Endothelial cell of umbilical vein (primary cell): ENCODE results near the gene SELENOV. TPM values are rescaled to one million over a fixed set of nuclear protein-coding genes. Genes with fewer than 3 reads are reported as not detected.

Experiments used
- BruUV-seq: library from RNA; stranded (reverse); fragments of 400-500 nt; replicated peaks from 2 replicates; lab custom pipeline; 2021; lab: Mats Ljungman, UMichigan
- CTCF ChIA-PET: fragments of 300-600, 350-600 bp; sonication (Branson Sonifier 250); formaldehyde crosslinking; loops from one replicate; lab custom pipeline; 2021; ENCODE audit warnings: antibody characterized with exemption, inconsistent platforms; lab: Charles Lee
- POLR2A ChIA-PET: fragments of 300-600, 350-600 bp; sonication (Branson Sonifier 250); formaldehyde crosslinking; loops from one replicate; lab custom pipeline; 2021; ENCODE audit warnings: antibody characterized with exemption, inconsistent platforms; lab: Charles Lee
- DNase-seq: peaks from one replicate; pipeline ENCODE4 v3.0.0-alpha.2; 2011; ENCODE audit warnings: low read depth, low spot score
- FAIRE-seq: peaks from 2 replicates; lab custom pipeline; 2011; peaks lifted over from hg19 to GRCh38; lab: Jason Lieb, UNC
- H2AFZ ChIP-seq: 2 replicates; pipeline ENCODE4 v1.6.0; 2012; ENCODE audit warnings: low read depth, low read length, control low read depth, inconsistent platforms
- H3K27ac ChIP-seq: 2 replicates; pipeline ENCODE4 v1.5.1; 2011; ENCODE audit warnings: low read depth, mild to moderate bottlenecking, control low read depth, low read length, moderate library complexity; ENCODE audit not compliant: insufficient read depth
- H3K27me3 ChIP-seq, 2 experiments: 2 replicates each; pipeline versions ENCODE4 v1.6.0 to v1.6.1; 2011; ENCODE audit warnings: low read length in 2 of 2, mixed read lengths in 1 of 2; ENCODE audit not compliant: control insufficient read depth in 2 of 2, insufficient read depth in 2 of 2
- H3K36me3 ChIP-seq, 2 experiments: 2 replicates in 1 of 2; 3 replicates in 1 of 2; pipeline ENCODE4 v1.5.1; 2011; ENCODE audit warnings: low read length in 2 of 2, mild to moderate bottlenecking in 1 of 2, moderate library complexity in 1 of 2; ENCODE audit not compliant: control insufficient read depth in 2 of 2, insufficient read depth in 2 of 2; ENCODE audit errors: extremely low read depth in 1 of 2
- H3K4me1 ChIP-seq: 3 replicates; pipeline ENCODE4 v1.5.1; 2011; ENCODE audit warnings: mild to moderate bottlenecking, low read length; ENCODE audit not compliant: control insufficient read depth, insufficient read depth; ENCODE audit errors: extremely low read depth
- H3K4me2 ChIP-seq: 2 replicates; pipeline ENCODE4 v1.6.1; 2011; ENCODE audit warnings: low read length, control low read depth, mixed read lengths; ENCODE audit not compliant: insufficient read depth
- H3K4me3 ChIP-seq, 3 experiments: fragments of 200-600 bp in 1 of 3; sonication (generic), shearing (Covaris generic) in 1 of 3; replicated peaks in 1 of 3; 2 replicates each; pipeline ENCODE4 v1.5.1; 2011 to 2016; ENCODE audit warnings: control low read depth in 3 of 3, low read length in 3 of 3, mild to moderate bottlenecking in 2 of 3, inconsistent platforms in 1 of 3, low read depth in 1 of 3, moderate library complexity in 1 of 3; ENCODE audit not compliant: insufficient read depth in 1 of 3
- H3K79me2 ChIP-seq: 2 replicates; pipeline ENCODE4 v1.6.0; 2012; ENCODE audit warnings: low read length, inconsistent platforms; ENCODE audit not compliant: control insufficient read depth, insufficient read depth
- H3K9ac ChIP-seq: replicated peaks from 2 replicates; pipeline ENCODE3; 2011; ENCODE audit warnings: low read length, control low read depth; ENCODE audit not compliant: insufficient read depth; ENCODE audit errors: extremely low read depth
- H3K9me1 ChIP-seq: replicated peaks from 3 replicates; pipeline ENCODE4 v1.6.0; 2011; ENCODE audit warnings: mild to moderate bottlenecking, low read length; ENCODE audit not compliant: control insufficient read depth, insufficient read depth; ENCODE audit errors: extremely low read depth
- H3K9me3 ChIP-seq: replicated peaks from 2 replicates; pipeline ENCODE4 v1.5.1; 2012; ENCODE audit warnings: low read length, inconsistent platforms; ENCODE audit not compliant: control insufficient read depth, insufficient read depth
- H4K20me1 ChIP-seq: replicated peaks from 2 replicates; pipeline ENCODE3; 2011; ENCODE audit warnings: mild to moderate bottlenecking, low read length; ENCODE audit not compliant: control insufficient read depth, insufficient read depth; ENCODE audit errors: extremely low read depth
- EZH2 ChIP-seq: IDR thresholded peaks from 2 replicates; pipeline ENCODE4 v1.6.1; 2012; ENCODE audit warnings: borderline replicate concordance, low read depth, mild to moderate bottlenecking, moderate library complexity, low read length, inconsistent platforms; ENCODE audit not compliant: severe bottlenecking
- FOS ChIP-seq: IDR thresholded peaks from 2 replicates; pipeline ENCODE4 v1.6.1; 2011; ENCODE audit warnings: mild to moderate bottlenecking, low read length, moderate library complexity, borderline replicate concordance; ENCODE audit not compliant: insufficient read depth
- GATA2 ChIP-seq: IDR thresholded peaks from 2 replicates; pipeline ENCODE4 v1.7.0; 2011; ENCODE audit warnings: low read depth, mild to moderate bottlenecking, moderate library complexity, mixed read lengths, low read length; ENCODE audit not compliant: insufficient read length, insufficient read depth
- JUN ChIP-seq: IDR thresholded peaks from 2 replicates; pipeline ENCODE4 v1.6.1; 2011; ENCODE audit warnings: borderline replicate concordance, low read depth; ENCODE audit not compliant: insufficient read length, insufficient read depth
- MYC ChIP-seq: IDR thresholded peaks from one replicate; pipeline ENCODE4 v1.6.1; 2011; ENCODE audit warnings: mild to moderate bottlenecking, low read depth, low read length
- POLR2A ChIP-seq: IDR thresholded peaks from 2 replicates; pipeline ENCODE4 v1.6.1; 2012; ENCODE audit warnings: low read depth, mild to moderate bottlenecking, control low read depth, low read length
- POLR2AphosphoS5 ChIP-seq: IDR thresholded peaks from 2 replicates; pipeline ENCODE4 v1.6.1; 2012; ENCODE audit warnings: low read depth, mild to moderate bottlenecking, control low read depth, low read length, moderate library complexity; ENCODE audit not compliant: insufficient read depth
- dilution Hi-C: fragments of 300-500 bp; cut with MboI; formaldehyde crosslinking; loops from one replicate; pipeline ENCODE4 v1.15.0; 2019; ENCODE audit warnings: low sequenced_read_pairs; ENCODE audit not compliant: extremely low pct_ligation_motif_present
- intact Hi-C: fragments of 100-400 bp; cut with micrococcal nuclease; formaldehyde crosslinking; loops from one replicate; pipeline ENCODE4 v1.10.0; 2022
- polyA plus RNA-seq, 4 experiments: library from polyadenylated mRNA; depleted of rRNA in 3 of 4; stranded (reverse) in 3 of 4; unstranded in 1 of 4; fragments of >200 nt; gene quantifications; 2 replicates each; pipeline versions ENCODE4 v1.2.1 to v1.2.3, GENCODE V29; 2011 to 2012; ENCODE audit warnings: missing spikeins in 1 of 4
- total RNA-seq: library from RNA; stranded (reverse); gene quantifications from 2 replicates; pipeline ENCODE4 v1.2.3, GENCODE V29; 2021
- TF ChIP-seq, protein P1 (sequence below): IDR thresholded peaks from 2 replicates; pipeline ENCODE4 v1.6.1; 2011; ENCODE audit not compliant: insufficient read depth, insufficient read length
- TF ChIP-seq, protein P2 (sequence below), 2 donors: IDR thresholded peaks; 1 replicate in 1 of 2; 2 replicates in 1 of 2; pipeline ENCODE4 v1.5.1; 2011; ENCODE audit warnings: low read length in 2 of 2, mild to moderate bottlenecking in 2 of 2, moderate library complexity in 2 of 2, control low read depth in 1 of 2, inconsistent platforms in 1 of 2, low read depth in 1 of 2; ENCODE audit not compliant: insufficient read depth in 1 of 2; ENCODE audit errors: extremely low read depth in 1 of 2

The SELENOV gene
- total and polyA plus RNA-seq, 2 donors (not counting 3 experiments of a cell fraction or from before 2014, with no cell fraction given), result not detected

DNA sequence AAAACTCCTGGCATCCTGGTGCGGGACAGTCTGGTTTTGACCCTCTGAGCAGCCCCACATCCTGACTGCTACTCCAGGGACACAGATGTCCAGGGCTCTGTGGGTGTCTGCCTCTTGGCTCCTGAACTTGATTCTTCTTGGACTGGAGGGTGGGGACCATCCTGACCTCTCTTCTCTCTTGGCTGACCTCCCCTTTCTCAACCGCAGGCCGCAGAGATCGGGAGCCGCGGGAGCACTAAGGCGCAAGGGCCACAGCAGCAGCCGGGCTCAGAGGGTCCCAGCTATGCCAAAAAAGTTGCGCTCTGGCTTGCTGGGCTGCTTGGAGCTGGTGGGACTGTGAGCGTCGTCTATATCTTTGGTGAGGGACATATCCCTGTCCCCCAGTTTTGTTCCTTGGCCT lies 33.3 kb upstream of the SELENOV start:
- H3K4me2 ChIP-seq, result peak overlapping the region; percentile 79
- peaks cover 19% of the 10 kb centered on the region for H3K79me2 ChIP-seq
- H2AFZ ChIP-seq, result no peak overlapping the region
- H3K4me3 ChIP-seq, result peak overlapping the region; percentile 77 to 100 (median 88)
- peaks cover 16% of the 10 kb centered on the region for H3K4me1 ChIP-seq
- CTCF ChIA-PET, result no interaction called here
- POLR2A ChIA-PET, result no interaction called here
- peaks cover 5 to 14% of the 10 kb centered on the region in 2 experiments for H3K36me3 ChIP-seq
- H3K27ac ChIP-seq, result peak overlapping the region; percentile 71
- intact Hi-C loops (loop anchor here (2.0 kb wide), 2 partner anchors 17 to 45 kb away; partner anchors contain the start of gene DLL3), dilution Hi-C loops (no loop called here)
- peak overlapping the region; percentile 98 for H3K9ac ChIP-seq
- no peaks in the 10 kb centered on the region for H3K9me3 ChIP-seq
- no peak for TF ChIP-seq FOS
- no peak for TF ChIP-seq POLR2AphosphoS5
- H3K27me3 ChIP-seq, result no peaks in the 10 kb centered on the region
- no peak for DNase-seq
- H3K9me1 ChIP-seq, result no peaks in the 10 kb centered on the region
- H4K20me1 ChIP-seq, result no peaks in the 10 kb centered on the region
- BruUV-seq, result no TSS peak
- FAIRE-seq, result no peak

DNA sequence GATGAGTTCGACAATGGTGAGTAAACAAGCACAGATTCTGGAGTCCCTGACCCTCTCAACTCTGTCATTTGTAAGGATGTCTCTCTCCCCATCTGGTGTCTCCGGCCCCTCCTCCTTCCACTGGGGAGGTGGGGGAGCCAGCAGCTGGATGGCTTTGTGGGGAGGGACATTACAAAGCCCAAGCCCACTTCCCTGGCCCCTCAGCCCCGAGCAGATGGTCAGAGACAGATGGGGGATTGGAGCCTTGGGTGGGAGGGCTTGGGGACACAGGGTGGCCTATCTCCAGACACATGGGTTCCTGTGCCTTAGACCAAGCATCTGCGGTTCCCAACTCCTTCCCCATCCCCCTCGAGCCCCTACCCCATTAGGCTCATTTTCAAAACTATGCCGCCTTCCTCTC lies 31.8 kb upstream of the SELENOV start:
- BruUV-seq, result no TSS peak
- dilution Hi-C loops (no loop called here), intact Hi-C loops (no loop called here)
- H3K27me3 ChIP-seq, result no peaks in the 10 kb centered on the region
- peaks cover 19% of the 10 kb centered on the region for H3K79me2 ChIP-seq
- peaks cover 16% of the 10 kb centered on the region for H3K4me1 ChIP-seq
- no peak overlapping the region for H3K4me2 ChIP-seq
- no peak overlapping the region for H3K9ac ChIP-seq
- H3K4me3 ChIP-seq, result no peak overlapping the region
- FAIRE-seq (no peak), DNase-seq (no peak)
- ChIA-PET POLR2A (no interaction called here), CTCF (interaction anchor here (1.4 kb wide), 1 partner anchor 9 kb away, joined by 3 read pairs; no protein-coding TSS in a partner anchor)
- H3K27ac ChIP-seq, result no peak overlapping the region
- no peaks in the 10 kb centered on the region for H4K20me1 ChIP-seq
- H3K36me3 ChIP-seq, result peaks cover 5 to 19% of the 10 kb centered on the region in 2 experiments
- TF ChIP-seq GATA2 (no peak), POLR2A (no peak), POLR2AphosphoS5 (no peak), EZH2 (no peak), FOS (no peak), MYC (no peak), JUN (no peak)
- TF ChIP-seq, protein P1, sequence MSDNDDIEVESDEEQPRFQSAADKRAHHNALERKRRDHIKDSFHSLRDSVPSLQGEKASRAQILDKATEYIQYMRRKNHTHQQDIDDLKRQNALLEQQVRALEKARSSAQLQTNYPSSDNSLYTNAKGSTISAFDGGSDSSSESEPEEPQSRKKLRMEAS, result no peak
- TF ChIP-seq, protein P2, sequence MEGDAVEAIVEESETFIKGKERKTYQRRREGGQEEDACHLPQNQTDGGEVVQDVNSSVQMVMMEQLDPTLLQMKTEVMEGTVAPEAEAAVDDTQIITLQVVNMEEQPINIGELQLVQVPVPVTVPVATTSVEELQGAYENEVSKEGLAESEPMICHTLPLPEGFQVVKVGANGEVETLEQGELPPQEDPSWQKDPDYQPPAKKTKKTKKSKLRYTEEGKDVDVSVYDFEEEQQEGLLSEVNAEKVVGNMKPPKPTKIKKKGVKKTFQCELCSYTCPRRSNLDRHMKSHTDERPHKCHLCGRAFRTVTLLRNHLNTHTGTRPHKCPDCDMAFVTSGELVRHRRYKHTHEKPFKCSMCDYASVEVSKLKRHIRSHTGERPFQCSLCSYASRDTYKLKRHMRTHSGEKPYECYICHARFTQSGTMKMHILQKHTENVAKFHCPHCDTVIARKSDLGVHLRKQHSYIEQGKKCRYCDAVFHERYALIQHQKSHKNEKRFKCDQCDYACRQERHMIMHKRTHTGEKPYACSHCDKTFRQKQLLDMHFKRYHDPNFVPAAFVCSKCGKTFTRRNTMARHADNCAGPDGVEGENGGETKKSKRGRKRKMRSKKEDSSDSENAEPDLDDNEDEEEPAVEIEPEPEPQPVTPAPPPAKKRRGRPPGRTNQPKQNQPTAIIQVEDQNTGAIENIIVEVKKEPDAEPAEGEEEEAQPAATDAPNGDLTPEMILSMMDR (IDR thresholded peaks at IDR 0.05; ENCODE audit: extremely low read depth in 1 of 2, insufficient read depth in 1 of 2, low read depth in 1 of 2, low read length in 2 of 2), result no peak
- no peaks in the 10 kb centered on the region for H3K9me1 ChIP-seq
- H2AFZ ChIP-seq, result no peak overlapping the region
- no peaks in the 10 kb centered on the region for H3K9me3 ChIP-seq
